Neuronal stem cell (in vitro differentiated cells): ENCODE measurements around the gene GGPS1.

Experiments used
- DNase-seq: peaks from one replicate; pipeline ENCODE4 v3.0.0-alpha.2; 2013; ENCODE audit warnings: low spot score
- H2AFZ ChIP-seq: one replicate; pipeline ENCODE4 v1.6.1; 2013; ENCODE audit warnings: mild to moderate bottlenecking, low read length, inconsistent platforms
- H2AK5ac ChIP-seq: 2 replicates; pipeline ENCODE4 v1.6.1; 2013; ENCODE audit warnings: low read depth, mild to moderate bottlenecking, inconsistent platforms, low read length, moderate library complexity, mixed read lengths
- H2BK120ac ChIP-seq: 2 replicates; pipeline ENCODE4 v1.6.1; 2013; ENCODE audit warnings: low read depth, mild to moderate bottlenecking, inconsistent platforms, low read length, moderate library complexity, mixed read lengths
- H2BK12ac ChIP-seq: one replicate; pipeline ENCODE4 v1.6.1; 2013; ENCODE audit warnings: low read length, inconsistent platforms
- H2BK15ac ChIP-seq: 2 replicates; pipeline ENCODE4 v1.6.1; 2013; ENCODE audit warnings: mild to moderate bottlenecking, low read length, inconsistent platforms, mixed read lengths
- H2BK5ac ChIP-seq: one replicate; pipeline ENCODE4 v1.6.1; 2013; ENCODE audit warnings: inconsistent platforms, mild to moderate bottlenecking, low read length, moderate library complexity
- H3K14ac ChIP-seq: one replicate; pipeline ENCODE4 v1.6.1; 2013; ENCODE audit warnings: low read length, inconsistent platforms
- H3K18ac ChIP-seq: 2 replicates; pipeline ENCODE4 v1.6.1; 2013; ENCODE audit warnings: low read length, inconsistent platforms
- H3K23ac ChIP-seq: 2 replicates; pipeline ENCODE4 v1.6.1; 2013; ENCODE audit warnings: low read depth, mild to moderate bottlenecking, mixed read lengths, low read length, inconsistent platforms; ENCODE audit not compliant: poor library complexity
- H3K27ac ChIP-seq: replicated peaks from 3 replicates; pipeline ENCODE4 v1.5.1; 2013; ENCODE audit warnings: low read length, inconsistent platforms
- H3K27me3 ChIP-seq, 3 experiments: 2 replicates each; pipeline ENCODE4 v1.6.1; 2013; ENCODE audit warnings: low read length in 3 of 3, mild to moderate bottlenecking in 2 of 3, inconsistent platforms in 1 of 3, low read depth in 1 of 3, mixed read lengths in 1 of 3, moderate library complexity in 1 of 3; ENCODE audit not compliant: control insufficient read depth in 3 of 3, insufficient read depth in 3 of 3
- H3K36me3 ChIP-seq, 2 donors: replicated peaks in 1 of 2; 2 replicates each; pipeline ENCODE4 v1.6.1; 2013; ENCODE audit warnings: low read length in 2 of 2; ENCODE audit not compliant: control insufficient read depth in 2 of 2, insufficient read depth in 2 of 2
- H3K4ac ChIP-seq: 2 replicates; pipeline ENCODE4 v1.6.1; 2013; ENCODE audit warnings: inconsistent platforms, mild to moderate bottlenecking, low read length, moderate library complexity
- H3K4me1 ChIP-seq, 2 donors: 1 replicate in 1 of 2; 2 replicates in 1 of 2; pipeline ENCODE4 v1.6.1; 2013; ENCODE audit warnings: low read length in 2 of 2, low read depth in 1 of 2; ENCODE audit not compliant: control insufficient read depth in 2 of 2, insufficient read depth in 1 of 2
- H3K4me2 ChIP-seq: one replicate; pipeline ENCODE4 v1.6.1; 2013; ENCODE audit warnings: mild to moderate bottlenecking, low read length, inconsistent platforms; ENCODE audit not compliant: insufficient read depth, poor library complexity, severe bottlenecking
- H3K4me3 ChIP-seq, 2 donors: 2 replicates each; pipeline ENCODE4 v1.5.1; 2013; ENCODE audit warnings: low read length in 2 of 2, mild to moderate bottlenecking in 2 of 2, inconsistent platforms in 1 of 2, moderate library complexity in 1 of 2
- H3K79me1 ChIP-seq: one replicate; pipeline ENCODE4 v1.6.1; 2013; ENCODE audit warnings: low read depth, mild to moderate bottlenecking, inconsistent platforms, low read length, moderate library complexity
- H3K9ac ChIP-seq: one replicate; pipeline ENCODE4 v1.6.1; 2013; ENCODE audit warnings: mild to moderate bottlenecking, low read depth, low read length, inconsistent platforms; ENCODE audit not compliant: poor library complexity
- H3K9me3 ChIP-seq, 2 donors: replicated peaks in 1 of 2; 2 replicates each; pipeline versions ENCODE3 to v1.6.1; 2013; ENCODE audit warnings: low read length in 2 of 2, mild to moderate bottlenecking in 2 of 2, inconsistent platforms in 1 of 2, low read depth in 1 of 2, mixed read lengths in 1 of 2, moderate library complexity in 1 of 2; ENCODE audit not compliant: control insufficient read depth in 2 of 2, insufficient read depth in 1 of 2
- H4K8ac ChIP-seq: one replicate; pipeline ENCODE4 v1.6.1; 2013; ENCODE audit warnings: low read depth, mild to moderate bottlenecking, inconsistent platforms, low read length, moderate library complexity
- H4K91ac ChIP-seq: one replicate; pipeline ENCODE4 v1.6.1; 2013; ENCODE audit warnings: low read length, low read depth, mild to moderate bottlenecking, inconsistent platforms; ENCODE audit not compliant: poor library complexity
- WGBS, 2 donors: extraction: QIAGEN DNeasy Blood & Tissue Kit; methylation state at CpG; one replicate each; pipeline ENCODE4 v1.1.7; 2013; ENCODE audit warnings: missing lambda C conversion rate in 2 of 2, mixed read lengths in 1 of 2; ENCODE audit not compliant: insufficient read length in 2 of 2, insufficient replicate concordance in 1 of 2; ENCODE audit errors: extremely low coverage in 2 of 2; 5-methylcytosine and 5-hydroxymethylcytosine counted together

Gene GGPS1

GRCh38 chr1:235341334-235341733 is 13.0 kb downstream of the GGPS1 start:
- no peaks in the 10 kb centered on the region for H3K9me3 ChIP-seq
- no CpG with 5 or more reads among the region's 1 CpG for WGBS, 2 donors
- H4K8ac ChIP-seq = no peak overlapping the region
- no peak overlapping the region for H2BK120ac ChIP-seq
- H3K27me3 ChIP-seq = no peaks in the 10 kb centered on the region
- H3K9ac ChIP-seq = no peak overlapping the region
- no peak overlapping the region for H3K27ac ChIP-seq
- no peak overlapping the region for H3K23ac ChIP-seq
- H2BK5ac ChIP-seq = no peak overlapping the region
- no peak overlapping the region for H2AK5ac ChIP-seq
- no peak overlapping the region for H2AFZ ChIP-seq
- no peaks in the 10 kb centered on the region for H3K79me1 ChIP-seq
- no peak overlapping the region for H3K18ac ChIP-seq
- no peak overlapping the region for H3K14ac ChIP-seq
- no peak overlapping the region for H4K91ac ChIP-seq
- no peak for DNase-seq
- H2BK15ac ChIP-seq = no peak overlapping the region
- H3K4me2 ChIP-seq = no peak overlapping the region
- no peak overlapping the region for H3K4ac ChIP-seq
- H3K36me3 ChIP-seq = peaks cover 14 to 82% of the 10 kb centered on the region in 2 donors
- no peak overlapping the region for H3K4me3 ChIP-seq
- no peak overlapping the region for H2BK12ac ChIP-seq
- no peaks in the 10 kb centered on the region for H3K4me1 ChIP-seq

GRCh38 chr1:235342039-235342438 is 13.7 kb downstream of the GGPS1 start:
- no peak overlapping the region for H4K8ac ChIP-seq
- no peak overlapping the region for H3K4me3 ChIP-seq
- DNase-seq = no peak
- WGBS, 2 donors = no CpG with 5 or more reads among the region's 6 CpGs
- peaks cover 12 to 82% of the 10 kb centered on the region in 2 donors for H3K36me3 ChIP-seq
- H2BK5ac ChIP-seq = no peak overlapping the region
- no peaks in the 10 kb centered on the region for H3K79me1 ChIP-seq
- no peaks in the 10 kb centered on the region for H3K4me1 ChIP-seq
- no peaks in the 10 kb centered on the region for H3K27me3 ChIP-seq
- H3K14ac ChIP-seq = no peak overlapping the region
- H3K23ac ChIP-seq = no peak overlapping the region
- H3K4me2 ChIP-seq = no peak overlapping the region
- no peak overlapping the region for H3K4ac ChIP-seq
- no peak overlapping the region for H3K9ac ChIP-seq
- H4K91ac ChIP-seq = no peak overlapping the region
- H2BK120ac ChIP-seq = no peak overlapping the region
- H2BK12ac ChIP-seq = no peak overlapping the region
- H2AFZ ChIP-seq = no peak overlapping the region
- no peak overlapping the region for H3K18ac ChIP-seq
- no peak overlapping the region for H2AK5ac ChIP-seq
- H3K27ac ChIP-seq = no peak overlapping the region
- H3K9me3 ChIP-seq = no peaks in the 10 kb centered on the region
- no peak overlapping the region for H2BK15ac ChIP-seq

- Histone ChIP-seq H3K36me3 (peaks cover 12 to 82% of the 10 kb centered on the region in 2 donors), H3K4me2 (no peak overlapping the region), H3K4me3 (no peak overlapping the region), H3K9me3 (no peaks in the 10 kb centered on the region), H2AFZ (no peak overlapping the region), H2BK15ac (no peak overlapping the region), H2BK120ac (no peak overlapping the region), H3K18ac (no peak overlapping the region), H3K9ac (no peak overlapping the region), H4K8ac (no peak overlapping the region), H3K27me3 (no peaks in the 10 kb centered on the region), H3K23ac (no peak overlapping the region), H3K14ac (no peak overlapping the region), H2BK12ac (no peak overlapping the region), H3K4ac (no peak overlapping the region), H2BK5ac (no peak overlapping the region), H3K27ac (no peak overlapping the region), H4K91ac (no peak overlapping the region), H3K4me1 (no peaks in the 10 kb centered on the region), H3K79me1 (no peaks in the 10 kb centered on the region), H2AK5ac (no peak overlapping the region)
- WGBS, 2 donors = no CpG with 5 or more reads among the region's 3 CpGs
- no peak for DNase-seq
These were observed 14.1 kb downstream of the GGPS1 start for GRCh38 chr1:235342471-235342870.

GRCh38 chr1:235343726-235344125 is 15.4 kb downstream of the GGPS1 start:
- no peak overlapping the region for H3K9ac ChIP-seq
- no CpG with 5 or more reads among the region's 5 CpGs for WGBS, 2 donors
- H3K4me1 ChIP-seq = no peaks in the 10 kb centered on the region
- H3K9me3 ChIP-seq = no peaks in the 10 kb centered on the region
- H2AFZ ChIP-seq = no peak overlapping the region
- H2BK15ac ChIP-seq = no peak overlapping the region
- no peak overlapping the region for H3K4me3 ChIP-seq
- no peak overlapping the region for H2BK5ac ChIP-seq
- no peaks in the 10 kb centered on the region for H3K79me1 ChIP-seq
- H4K91ac ChIP-seq = no peak overlapping the region
- DNase-seq = no peak
- H2BK12ac ChIP-seq = no peak overlapping the region
- H3K27me3 ChIP-seq = no peaks in the 10 kb centered on the region
- H3K14ac ChIP-seq = no peak overlapping the region
- H3K23ac ChIP-seq = no peak overlapping the region
- no peak overlapping the region for H3K27ac ChIP-seq
- H3K18ac ChIP-seq = no peak overlapping the region
- H2BK120ac ChIP-seq = no peak overlapping the region
- H3K4me2 ChIP-seq = no peak overlapping the region
- peaks cover 8 to 69% of the 10 kb centered on the region in 2 donors for H3K36me3 ChIP-seq
- H4K8ac ChIP-seq = no peak overlapping the region
- H3K4ac ChIP-seq = no peak overlapping the region
- no peak overlapping the region for H2AK5ac ChIP-seq
